NK-92 treated with Interleukin-12 subunit alpha and Interleukin-12 subunit beta, amount 100 ng/mL, for 24 hours (cell line): ENCODE data around the gene PROP1.
"Not testable (repeated sequence)": the region's sequence is repeated elsewhere in the genome, so short reads cannot be mapped to it uniquely, and the experiment has no call there.

ENCODE experiments used
- DNase-seq: peaks from one replicate; lab custom pipeline; 2025; lab: John Stamatoyannopoulos, UW

The PROP1 gene

DNA sequence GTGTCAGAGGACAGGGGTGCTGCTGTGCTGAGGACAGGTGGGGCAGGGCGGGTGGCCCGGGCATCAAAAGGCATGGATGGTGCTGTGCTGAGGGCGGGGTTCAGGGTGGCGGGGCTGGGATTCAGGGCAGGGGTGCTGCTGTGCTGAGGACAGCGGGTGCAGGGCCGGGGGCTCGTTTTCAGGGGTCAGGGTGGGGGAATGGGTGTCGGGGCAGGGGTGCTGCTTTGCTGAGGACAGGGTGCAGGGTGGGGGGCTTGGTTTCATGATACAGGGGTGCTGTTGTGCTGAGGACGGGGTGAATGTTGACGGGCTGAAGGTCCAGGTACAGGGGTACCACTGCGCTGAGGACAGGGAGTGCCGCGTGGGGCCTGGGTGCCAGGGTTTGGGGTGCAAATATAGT lies 50.9 kb downstream of the PROP1 start:
- DNase-seq = not testable (repeated sequence)

DNA sequence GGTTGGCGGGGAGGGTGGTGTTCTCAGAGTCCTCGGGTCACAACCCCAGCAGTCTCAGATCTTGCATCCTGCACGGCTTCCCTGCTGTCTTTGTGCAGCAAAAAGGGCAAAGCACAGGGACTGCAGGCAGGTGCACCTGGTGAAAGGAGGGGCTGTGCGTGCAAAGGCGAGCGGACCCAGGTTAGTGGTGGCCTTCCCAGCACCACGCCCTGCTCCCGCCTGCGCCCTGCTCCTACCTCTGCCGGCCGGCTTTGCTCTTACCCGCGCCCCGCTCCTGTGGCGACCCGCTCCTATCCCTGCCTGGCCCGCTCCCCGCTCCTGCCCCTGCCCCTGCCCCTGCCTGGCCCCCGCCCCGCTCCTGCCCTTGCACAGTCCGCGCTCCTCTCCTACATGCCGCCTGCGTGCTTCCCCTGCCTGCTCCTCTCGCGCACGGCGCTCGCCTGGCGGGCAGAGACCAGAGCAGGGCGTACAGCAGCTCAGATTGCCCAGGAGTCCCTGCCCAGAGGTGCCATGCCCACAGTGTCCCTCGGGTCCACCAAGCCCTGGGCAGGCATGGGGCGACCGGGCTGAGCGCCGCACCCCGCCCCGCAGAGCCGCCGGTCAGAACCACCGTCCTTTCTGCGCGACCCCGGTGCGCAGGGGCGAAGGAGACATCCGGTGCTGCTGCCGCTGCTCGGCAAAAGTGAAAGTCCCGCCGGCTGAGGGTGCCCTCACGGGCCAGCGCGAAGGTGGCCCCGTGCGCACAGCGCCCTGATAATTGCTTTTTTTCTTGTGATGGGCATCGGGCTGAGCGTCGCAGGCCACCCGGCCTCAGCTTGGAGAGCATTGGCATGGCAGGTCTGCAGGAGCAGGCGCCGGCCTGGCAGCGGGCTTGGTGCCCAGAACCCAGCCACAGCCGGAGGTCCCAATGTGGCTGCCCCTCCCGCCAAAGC lies 52.0 kb downstream of the PROP1 start:
- DNase-seq = not testable (repeated sequence)

DNA sequence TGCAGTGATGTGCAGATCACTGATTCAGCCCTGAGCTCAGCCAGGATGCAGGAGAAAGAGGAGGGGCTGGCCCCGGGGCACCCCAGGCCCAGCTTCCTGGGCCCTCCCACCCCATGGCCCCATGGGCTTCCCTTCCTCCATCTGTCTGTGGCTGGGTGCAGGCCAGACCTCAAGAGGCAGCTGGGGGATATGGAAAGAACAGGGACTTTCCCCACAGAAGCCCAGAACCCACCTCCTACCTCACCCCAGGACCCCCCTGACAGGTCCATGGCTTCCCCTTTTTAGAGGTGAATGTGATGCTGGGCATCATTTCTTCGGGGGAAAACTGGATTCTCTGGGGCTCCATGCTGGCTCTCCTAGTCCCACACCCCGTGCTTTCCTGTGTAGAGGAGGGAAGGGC lies 53.1 kb downstream of the PROP1 start:
- DNase-seq = not testable (repeated sequence)
